GM18861 (cell line): ENCODE measurements around the gene METTL22.

ENCODE experiments used
- ATAC-seq: cut with Tn5 transposase; IDR thresholded peaks from one replicate; pipeline ENCODE4 v1.9.1; 2021; ENCODE audit not compliant: unreplicated experiment

The METTL22 gene

DNA sequence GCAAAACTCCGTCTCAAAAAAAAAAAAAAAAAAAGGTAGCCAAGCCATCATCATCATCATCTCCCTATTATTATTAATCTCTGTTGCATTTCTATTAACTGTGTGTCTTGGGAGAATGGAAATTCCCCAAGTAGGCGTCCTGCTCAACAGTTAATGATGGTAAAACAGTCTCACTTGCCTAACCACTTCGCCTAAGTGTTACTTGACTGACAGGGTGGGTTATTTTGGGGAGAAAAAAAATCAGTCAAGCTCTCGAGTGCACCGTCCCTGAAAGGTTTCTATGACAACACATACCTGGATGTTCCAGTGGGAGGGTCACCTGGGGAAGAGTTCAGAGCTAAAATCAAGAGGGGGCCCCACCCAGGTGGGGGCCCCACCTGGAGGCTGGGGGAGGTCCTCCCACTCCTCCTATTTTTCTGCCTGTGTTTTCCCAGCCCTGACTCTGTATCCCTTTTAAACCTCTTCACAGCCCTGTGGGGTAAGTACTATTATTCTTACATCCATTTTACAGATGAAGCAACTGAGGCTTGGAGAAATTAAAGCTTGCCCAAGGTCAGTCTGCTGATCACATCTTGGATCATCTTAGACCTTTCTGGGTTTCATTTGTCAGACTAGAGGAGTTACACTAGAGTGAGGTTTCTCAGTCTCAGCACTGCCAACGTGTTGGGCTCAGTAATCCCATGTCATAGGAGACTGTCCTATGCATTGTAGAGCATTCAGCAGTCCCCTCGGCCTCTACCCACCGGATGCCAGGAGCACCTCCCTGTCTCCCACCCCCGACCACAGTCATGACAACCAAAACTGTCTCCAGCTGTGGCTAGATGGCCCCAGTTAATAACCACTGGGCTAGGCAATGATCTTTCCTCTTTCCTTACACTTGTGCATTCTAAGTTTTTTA lies 41.9 kb downstream of the METTL22 start:
- no peak for ATAC-seq

- no peak for ATAC-seq
Observed at GRCh38 chr16:8665529-8665928, 44.0 kb downstream of the METTL22 start.

GRCh38 chr16:8667492-8667891 lies 46.0 kb downstream of the METTL22 start:
- ATAC-seq: no peak

GRCh38 chr16:8668113-8668512 lies 46.6 kb downstream of the METTL22 start:
- ATAC-seq: no peak

DNA sequence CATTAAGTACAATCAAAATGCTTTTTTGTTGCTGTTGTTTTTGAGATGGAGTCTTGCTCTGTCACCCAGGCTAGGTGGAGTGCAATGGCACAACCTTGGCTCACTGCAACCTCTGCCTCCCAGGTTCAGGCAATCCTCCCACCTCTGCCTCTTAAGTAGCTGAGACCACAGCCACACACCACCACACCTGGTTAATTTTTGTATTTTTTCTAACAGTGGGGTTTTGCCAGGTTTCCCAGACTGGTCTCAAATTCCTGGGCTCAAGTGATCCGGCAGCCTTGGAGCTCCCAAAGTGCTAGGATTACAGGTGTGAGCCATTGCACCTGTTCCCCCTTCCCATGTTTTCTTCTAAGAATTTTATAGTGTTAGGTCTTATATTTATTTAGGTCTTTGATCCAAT lies 48.0 kb downstream of the METTL22 start:
- ATAC-seq: no peak

DNA sequence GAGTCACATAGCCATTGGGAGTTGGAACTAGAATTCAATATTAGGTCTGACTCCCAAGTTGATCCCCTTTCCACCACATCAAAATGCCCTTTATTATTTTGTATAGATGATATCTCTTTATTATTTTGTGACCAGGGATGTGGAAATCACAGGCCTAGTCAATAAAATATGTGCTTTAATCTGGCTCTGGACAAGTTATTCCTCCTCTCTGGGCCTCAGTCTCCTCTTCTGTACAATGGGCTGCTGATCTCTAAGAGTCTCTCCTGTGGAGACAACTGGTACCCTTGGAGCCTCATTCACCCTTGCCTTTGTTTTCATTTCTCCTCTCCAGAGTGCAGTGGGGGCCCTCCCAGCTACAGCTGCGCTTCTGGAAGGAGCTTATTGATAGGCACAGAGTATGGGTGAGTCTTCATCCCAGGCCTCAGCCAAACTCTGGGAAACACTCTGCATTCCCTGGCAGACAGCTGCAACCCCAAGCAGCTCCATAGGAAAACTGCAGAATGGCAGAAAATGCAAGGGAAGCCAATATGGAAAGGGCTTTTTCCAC lies 48.6 kb downstream of the METTL22 start:
- ATAC-seq: no peak

DNA sequence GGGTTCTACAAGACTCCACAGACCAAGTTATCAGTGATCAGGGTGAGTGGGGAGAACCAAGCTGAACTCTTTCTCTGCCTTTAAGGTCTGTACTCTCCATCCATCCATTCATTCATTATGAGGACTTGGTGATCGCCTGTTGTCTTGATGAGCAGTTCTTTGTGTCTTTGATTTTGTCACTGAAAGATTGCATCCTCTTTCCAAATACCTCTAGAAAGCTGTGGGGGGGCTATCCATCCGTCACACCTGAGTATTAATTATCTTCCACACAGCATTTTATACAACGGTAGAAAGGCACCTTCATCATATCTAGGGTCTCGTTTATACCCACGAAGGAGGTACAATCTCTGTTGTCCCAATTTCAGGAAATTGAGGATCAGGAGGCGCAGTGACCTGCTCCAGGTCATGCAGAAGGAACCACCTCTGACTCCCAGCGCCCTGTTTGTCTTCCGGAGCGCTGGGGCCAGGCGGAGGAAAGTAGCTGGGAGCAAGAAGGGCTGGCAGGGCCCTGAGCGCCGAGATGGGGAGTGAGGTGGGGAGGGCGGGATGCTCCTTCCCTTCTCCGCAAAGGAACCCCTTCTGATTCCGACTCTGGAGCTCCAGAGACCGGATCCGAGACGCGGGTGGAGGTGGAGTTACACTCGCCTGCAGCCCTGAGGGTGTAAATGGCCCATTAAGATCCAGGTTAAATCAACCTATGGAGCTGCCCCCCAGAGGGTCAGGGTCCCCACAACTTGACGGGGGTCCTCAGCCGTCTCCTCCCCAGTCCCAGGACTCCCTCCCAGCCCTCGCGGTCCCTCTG lies 52.3 kb downstream of the METTL22 start:
- peak; percentile 25 for ATAC-seq

- peak; percentile 96 for ATAC-seq
Observed at GRCh38 chr16:8674413-8675022, 53.0 kb downstream of the METTL22 start, which contains the start of gene ABAT. TSS of gene ABAT (plus strand) at chr16:8674617. CDS start at chr16:8735740, 61,123 bp downstream.

GRCh38 chr16:8675183-8676159 lies 54.0 kb downstream of the METTL22 start:
- no peak for ATAC-seq

GRCh38 chr16:8676160-8676547 lies 54.7 kb downstream of the METTL22 start:
- no peak for ATAC-seq

DNA sequence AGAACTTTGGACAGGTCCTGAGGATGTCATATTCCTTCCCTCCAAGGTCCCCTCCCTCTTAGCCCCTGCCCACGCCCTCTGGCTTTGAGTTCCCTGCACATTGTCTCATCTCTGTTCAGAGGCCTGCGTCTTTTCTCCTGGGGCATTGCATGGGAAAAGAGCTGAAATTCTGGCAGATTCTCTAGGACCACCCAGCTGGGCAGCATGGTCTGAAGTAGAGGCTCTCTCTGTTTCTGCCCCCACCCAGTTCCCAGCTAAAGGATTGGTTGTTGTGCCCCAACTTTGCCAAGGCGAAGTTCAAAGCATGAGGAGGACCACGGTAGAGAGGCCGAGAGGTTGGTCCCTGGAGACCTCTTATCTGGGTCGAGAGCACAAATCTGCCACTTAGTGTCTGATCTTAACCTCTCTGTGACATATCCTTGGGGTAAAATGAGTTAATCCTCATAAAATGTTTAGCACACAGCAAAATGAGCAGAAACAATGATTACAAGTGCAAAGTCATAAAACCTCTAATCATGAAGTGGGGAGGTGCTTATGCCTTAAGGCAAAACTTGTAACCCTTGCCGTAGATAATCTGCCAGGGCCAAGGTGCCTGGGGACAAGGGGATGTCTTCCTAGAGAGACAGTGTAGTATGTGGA lies 55.4 kb downstream of the METTL22 start:
- no peak for ATAC-seq

GRCh38 chr16:8677481-8677880 lies 56.0 kb downstream of the METTL22 start:
- ATAC-seq: no peak

DNA sequence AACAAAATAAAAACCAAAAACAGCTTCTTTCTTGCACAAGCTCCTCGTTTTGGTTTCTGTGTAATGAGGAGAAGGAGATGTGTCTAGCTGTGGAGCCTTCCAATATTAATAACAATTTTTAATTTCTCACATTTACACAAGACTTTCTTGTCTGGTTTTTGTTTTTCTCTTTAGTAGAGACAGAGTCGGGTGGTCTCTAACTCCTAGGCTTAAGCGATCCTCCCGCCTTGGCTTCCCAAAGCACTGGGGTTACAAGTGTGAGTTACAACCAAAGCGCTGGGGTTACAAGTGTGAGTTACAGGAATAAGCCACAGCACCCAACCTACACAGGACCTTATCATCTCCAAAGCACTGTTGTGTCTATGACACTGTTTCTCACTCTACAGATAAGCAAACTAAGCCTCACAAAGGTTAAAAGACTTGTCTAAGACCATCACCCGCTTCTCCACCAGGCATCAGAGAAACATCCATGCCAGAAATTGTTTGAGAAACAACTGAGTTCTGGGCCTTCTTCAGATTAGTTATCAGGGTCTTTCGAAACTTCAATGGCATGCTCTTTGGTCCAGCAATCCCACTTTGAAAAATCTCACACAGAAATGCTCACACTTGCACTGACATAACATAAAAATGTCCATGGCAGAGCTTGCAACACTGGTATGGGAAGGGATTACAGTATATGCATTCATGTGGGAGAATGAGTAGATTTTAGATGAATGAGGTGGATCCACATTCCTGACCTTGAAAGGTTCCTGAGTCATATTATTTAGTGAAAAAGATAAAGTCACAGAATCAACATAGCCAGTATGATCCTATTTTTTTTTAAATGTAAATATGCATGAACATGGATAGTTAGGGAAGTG lies 56.8 kb downstream of the METTL22 start:
- ATAC-seq: no peak

- ATAC-seq: no peak
Observed at GRCh38 chr16:8679151-8679550, 57.7 kb downstream of the METTL22 start.

DNA sequence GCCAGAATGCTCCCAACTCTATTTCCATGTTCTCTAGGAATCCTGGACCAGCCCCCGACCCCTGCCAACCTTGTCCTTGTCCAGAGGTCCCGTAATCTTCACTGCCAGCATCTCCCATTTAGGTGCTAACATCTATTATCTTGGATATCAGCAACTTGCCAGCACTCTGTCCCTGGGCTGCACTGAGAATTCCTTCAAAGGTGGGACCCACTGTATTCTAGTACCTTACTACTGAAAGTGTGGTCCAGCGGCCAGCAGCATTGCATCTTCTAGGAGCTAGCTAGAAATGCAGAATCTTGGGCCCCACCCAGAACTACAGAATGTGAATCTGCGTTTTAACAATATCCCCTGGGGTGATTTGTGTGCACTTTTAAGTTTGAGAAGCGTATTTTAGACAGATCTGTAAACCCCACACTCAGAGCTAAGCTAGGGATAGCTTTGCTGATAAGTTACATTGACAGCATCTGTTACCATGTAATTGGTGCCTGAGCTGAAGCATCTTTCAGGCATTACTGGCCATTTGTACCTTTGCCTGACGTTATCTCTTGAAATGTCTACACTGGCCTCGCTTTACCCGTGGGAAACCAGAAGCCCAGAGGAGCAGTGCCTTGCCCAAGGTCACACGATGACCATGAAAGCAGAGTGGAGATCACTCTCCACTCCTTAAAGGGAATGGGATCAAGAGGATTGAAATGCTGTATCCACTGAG lies 61.2 kb downstream of the METTL22 start:
- ATAC-seq: no peak

GRCh38 chr16:8683640-8684039 lies 62.1 kb downstream of the METTL22 start:
- ATAC-seq: no peak

DNA sequence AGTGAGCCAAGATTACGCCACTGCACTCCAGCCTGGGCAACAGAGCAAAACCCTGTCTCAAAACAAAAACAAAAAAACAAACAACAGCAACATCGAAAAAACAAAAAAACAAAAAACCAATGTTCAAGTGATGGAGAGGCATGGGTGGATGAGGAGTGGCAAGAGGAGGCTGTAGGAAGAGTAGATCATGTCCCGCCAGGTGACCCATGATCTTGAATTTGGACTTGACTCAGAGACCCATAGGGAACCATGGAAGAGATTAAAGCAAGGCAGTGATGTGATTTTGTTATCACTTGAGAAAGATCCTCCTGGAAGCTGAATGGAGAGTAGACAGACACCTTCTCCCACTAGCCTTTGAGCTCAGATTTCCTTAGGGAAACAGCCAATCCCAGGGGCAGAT lies 64.1 kb downstream of the METTL22 start:
- no peak for ATAC-seq

- no peak for ATAC-seq
Observed at GRCh38 chr16:8686031-8686621, 64.6 kb downstream of the METTL22 start.
